Activated CD4-positive, alpha-beta memory T cell treated with anti-CD3 and anti-CD28 coated beads for 36 hours (primary cell): ENCODE data around the gene SLMAP. TPM values are rescaled to one million over a fixed set of nuclear protein-coding genes. Genes with fewer than 3 reads are reported as not detected.

Experiments used
- CTCF ChIA-PET: fragments of 350-600 bp; sonication (Branson Sonifier 250); formaldehyde crosslinking; loops from one replicate; lab custom pipeline; 2021; ENCODE audit warnings: antibody characterized with exemption, inconsistent platforms; lab: Charles Lee
- POLR2A ChIA-PET: fragments of 350-600 bp; sonication (Branson Sonifier 250); formaldehyde crosslinking; loops from one replicate; lab custom pipeline; 2021; ENCODE audit warnings: antibody characterized with exemption; lab: Charles Lee
- DNase-seq: peaks from one replicate; pipeline ENCODE4 v3.0.0-alpha.2; 2020
- H3K27ac Mint-ChIP-seq: one replicate; pipeline ENCODE4 v1.8.0; 2021; ENCODE audit warnings: mixed read lengths
- H3K27me3 Mint-ChIP-seq: one replicate; pipeline ENCODE4 v1.8.0; 2021; ENCODE audit warnings: mixed read lengths
- H3K36me3 Mint-ChIP-seq: one replicate; pipeline ENCODE4 v1.8.0; 2021; ENCODE audit warnings: mixed read lengths
- H3K4me1 Mint-ChIP-seq: one replicate; pipeline ENCODE4 v1.8.0; 2021; ENCODE audit warnings: low read depth, mixed read lengths
- H3K4me3 Mint-ChIP-seq: one replicate; pipeline ENCODE4 v1.8.0; 2021; ENCODE audit warnings: mild to moderate bottlenecking, mixed read lengths
- H3K9me3 Mint-ChIP-seq: one replicate; pipeline ENCODE4 v1.8.0; 2021; ENCODE audit warnings: mixed read lengths
- intact Hi-C: fragments of 100-400 bp; cut with micrococcal nuclease; formaldehyde crosslinking; loops from one replicate; pipeline ENCODE4 v1.15.1; 2023
- total RNA-seq, 2 experiments: library from RNA; stranded (reverse); gene quantifications; one replicate each; pipeline ENCODE4 v1.2.3, GENCODE V29; 2021

The SLMAP gene
- total RNA-seq, 2 experiments from 2014 or later, result 42.5 to 43.9 TPM

DNA sequence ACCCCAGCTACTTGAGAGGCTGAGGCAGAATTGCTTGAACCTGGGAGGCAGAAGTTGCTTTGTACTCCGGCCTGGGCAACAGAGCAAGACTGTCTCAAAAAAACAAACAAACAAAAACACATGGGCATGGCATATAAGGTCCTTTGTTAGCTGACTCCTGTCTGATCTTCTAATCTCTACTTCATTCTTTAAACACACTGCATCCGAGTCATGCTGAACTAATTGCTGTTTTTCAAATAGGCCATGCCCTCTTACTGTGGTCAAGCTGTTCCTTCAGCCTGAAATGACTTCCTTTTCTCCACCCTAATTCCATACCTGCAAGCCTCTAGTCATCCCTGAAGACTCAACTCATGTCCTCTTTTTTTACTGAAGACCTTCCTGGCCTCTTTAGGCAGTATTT lies 22.3 kb upstream of the SLMAP start:
- Mint-ChIP-seq H3K4me3 (no peak overlapping the region), H3K9me3 (no peaks in the 10 kb centered on the region), H3K27me3 (no peaks in the 10 kb centered on the region), H3K27ac (no peak overlapping the region), H3K4me1 (no peaks in the 10 kb centered on the region), H3K36me3 (no peaks in the 10 kb centered on the region)
- DNase-seq, result no peak
- intact Hi-C loops, result no loop called here
- CTCF ChIA-PET, result no interaction called here
- POLR2A ChIA-PET, result no interaction called here

DNA sequence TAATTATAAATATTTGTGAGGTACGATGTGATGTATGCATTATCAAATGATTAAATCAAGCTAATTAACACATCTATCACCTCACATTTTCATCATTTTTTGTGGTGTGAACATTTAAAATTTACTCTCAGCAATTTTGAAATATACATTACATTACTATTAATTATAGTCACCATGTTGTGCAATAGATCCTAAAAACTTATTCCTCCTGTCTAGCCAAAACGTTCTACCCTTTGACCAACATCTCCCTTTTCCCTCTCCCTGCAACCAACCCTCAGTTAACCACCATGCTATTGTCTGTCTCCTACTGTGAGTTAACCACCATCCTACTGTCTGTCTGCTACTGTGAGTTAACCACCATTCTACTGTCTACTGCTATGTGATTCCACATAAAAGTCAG lies 20.7 kb upstream of the SLMAP start:
- Mint-ChIP-seq H3K36me3 (no peaks in the 10 kb centered on the region), H3K27ac (no peak overlapping the region), H3K27me3 (no peaks in the 10 kb centered on the region), H3K4me1 (no peaks in the 10 kb centered on the region), H3K4me3 (no peak overlapping the region), H3K9me3 (no peaks in the 10 kb centered on the region)
- no peak for DNase-seq
- intact Hi-C loops, result no loop called here
- CTCF ChIA-PET, result no interaction called here
- POLR2A ChIA-PET, result no interaction called here

DNA sequence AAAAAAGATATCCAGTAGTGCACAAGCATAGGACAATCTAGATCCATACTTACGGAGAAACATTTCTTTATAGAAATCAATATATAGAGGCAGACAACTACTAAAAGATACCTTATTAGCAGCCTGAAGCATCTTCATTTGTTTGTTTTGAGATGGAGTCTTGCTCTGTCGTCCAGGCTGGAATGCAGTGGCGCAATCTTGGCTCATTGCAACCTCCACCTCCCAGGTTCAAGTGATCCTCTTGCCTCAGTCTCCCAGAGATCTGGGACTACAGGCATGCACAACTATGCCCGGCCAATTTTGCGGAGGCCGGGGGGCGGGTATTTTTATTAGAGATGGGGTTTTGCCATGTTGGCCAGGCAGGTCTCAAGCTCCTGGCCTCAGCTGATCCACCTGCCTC lies 18.3 kb upstream of the SLMAP start:
- no peaks in the 10 kb centered on the region for H3K4me1 Mint-ChIP-seq
- CTCF ChIA-PET, result no interaction called here
- no peaks in the 10 kb centered on the region for H3K27me3 Mint-ChIP-seq
- no peak for DNase-seq
- no peak overlapping the region for H3K27ac Mint-ChIP-seq
- H3K9me3 Mint-ChIP-seq, result no peaks in the 10 kb centered on the region
- H3K36me3 Mint-ChIP-seq, result no peaks in the 10 kb centered on the region
- H3K4me3 Mint-ChIP-seq, result no peak overlapping the region
- POLR2A ChIA-PET, result no interaction called here
- intact Hi-C loops, result no loop called here

DNA sequence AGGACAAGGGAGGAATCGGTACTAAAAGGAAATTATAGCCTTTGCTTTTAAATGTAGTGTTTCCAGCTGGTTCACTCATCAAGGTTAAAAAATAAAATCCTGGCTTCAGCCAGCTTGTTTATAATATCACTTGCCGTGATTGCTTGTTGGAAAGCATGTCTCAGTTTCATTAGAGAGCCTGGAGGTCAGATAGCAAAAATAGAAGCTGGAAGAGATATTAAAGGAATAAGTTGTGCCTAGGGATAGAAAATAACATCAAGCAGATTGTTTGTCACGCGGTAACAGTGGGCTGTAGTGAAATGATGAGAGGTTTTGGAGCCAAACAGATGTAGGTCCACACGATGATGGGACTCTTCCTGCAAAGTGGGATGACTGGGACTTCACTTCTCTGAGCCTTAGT lies 17.7 kb upstream of the SLMAP start:
- H3K4me3 Mint-ChIP-seq, result no peak overlapping the region
- CTCF ChIA-PET, result no interaction called here
- H3K36me3 Mint-ChIP-seq, result no peaks in the 10 kb centered on the region
- H3K27me3 Mint-ChIP-seq, result no peaks in the 10 kb centered on the region
- DNase-seq, result no peak
- POLR2A ChIA-PET, result no interaction called here
- no peaks in the 10 kb centered on the region for H3K9me3 Mint-ChIP-seq
- H3K4me1 Mint-ChIP-seq, result no peaks in the 10 kb centered on the region
- no peak overlapping the region for H3K27ac Mint-ChIP-seq
- intact Hi-C loops, result no loop called here

DNA sequence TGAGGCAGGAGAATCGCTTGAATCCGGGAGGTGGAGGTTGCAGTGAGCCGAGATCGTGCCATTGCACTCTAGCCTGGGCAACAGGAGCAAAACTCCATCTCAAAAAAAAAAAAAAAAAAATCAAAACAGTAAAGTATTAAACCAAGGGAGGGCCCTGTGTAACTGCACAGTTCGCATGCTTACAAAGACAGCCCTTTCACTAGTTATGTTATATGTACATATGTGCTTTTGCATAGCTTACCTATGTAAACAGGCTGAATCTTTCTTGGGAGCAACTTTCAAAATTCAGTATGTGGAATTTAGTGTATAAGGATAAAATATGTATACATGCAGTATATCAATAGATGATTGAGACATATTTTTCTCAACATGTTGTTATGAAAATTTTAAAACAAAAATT lies 16.1 kb upstream of the SLMAP start:
- H3K36me3 Mint-ChIP-seq, result no peaks in the 10 kb centered on the region
- H3K9me3 Mint-ChIP-seq, result no peaks in the 10 kb centered on the region
- DNase-seq, result no peak
- no peak overlapping the region for H3K27ac Mint-ChIP-seq
- peaks cover 1% of the 10 kb centered on the region for H3K27me3 Mint-ChIP-seq
- intact Hi-C loops, result no loop called here
- ChIA-PET CTCF (no interaction called here), POLR2A (no interaction called here)
- no peak overlapping the region for H3K4me3 Mint-ChIP-seq
- H3K4me1 Mint-ChIP-seq, result no peaks in the 10 kb centered on the region

DNA sequence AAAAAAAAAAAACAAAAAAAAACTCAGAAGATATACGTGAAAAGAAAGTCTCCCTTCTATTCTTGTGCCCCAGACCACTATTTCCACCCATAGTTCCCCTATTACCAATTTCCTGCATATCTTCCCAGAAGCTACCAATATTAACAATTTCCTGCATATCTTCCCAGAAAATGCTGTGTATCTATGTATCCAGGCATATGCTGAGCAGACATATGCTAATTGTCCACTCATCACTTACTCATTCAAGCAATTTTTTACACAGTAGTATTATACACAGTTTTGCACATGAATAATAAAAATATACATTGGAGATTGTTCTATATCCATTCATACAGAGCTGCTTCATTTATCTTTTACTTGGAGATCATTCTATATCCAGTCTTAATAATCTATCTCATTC lies 12.6 kb upstream of the SLMAP start:
- no peak overlapping the region for H3K27ac Mint-ChIP-seq
- DNase-seq, result no peak
- CTCF ChIA-PET, result no interaction called here
- intact Hi-C loops, result no loop called here
- H3K9me3 Mint-ChIP-seq, result no peaks in the 10 kb centered on the region
- POLR2A ChIA-PET, result no interaction called here
- H3K4me3 Mint-ChIP-seq, result no peak overlapping the region
- H3K27me3 Mint-ChIP-seq, result peaks cover 1% of the 10 kb centered on the region
- H3K4me1 Mint-ChIP-seq, result no peaks in the 10 kb centered on the region
- no peaks in the 10 kb centered on the region for H3K36me3 Mint-ChIP-seq

DNA sequence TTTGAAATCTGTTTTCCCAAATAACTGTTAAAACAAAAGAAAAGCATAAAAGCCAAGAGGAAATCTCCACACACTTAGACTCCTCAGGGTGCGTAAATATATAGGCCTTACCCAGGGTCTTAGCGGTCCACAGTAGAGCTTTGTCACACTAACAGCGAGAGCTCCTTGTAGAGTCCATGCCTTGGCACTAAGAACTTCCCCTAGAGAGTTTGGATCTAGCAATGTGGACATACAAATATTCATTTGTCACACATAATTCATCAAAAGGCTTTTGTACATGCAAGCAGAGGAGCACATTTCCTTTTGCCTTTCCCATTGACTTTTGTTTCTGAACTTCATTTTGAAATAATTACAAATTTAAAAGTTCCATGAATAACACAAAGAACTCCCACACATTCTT lies 11.0 kb upstream of the SLMAP start:
- Mint-ChIP-seq H3K4me3 (no peak overlapping the region), H3K36me3 (no peaks in the 10 kb centered on the region), H3K27me3 (peaks cover 1% of the 10 kb centered on the region), H3K27ac (no peak overlapping the region), H3K9me3 (no peaks in the 10 kb centered on the region), H3K4me1 (no peaks in the 10 kb centered on the region)
- CTCF ChIA-PET, result no interaction called here
- intact Hi-C loops, result no loop called here
- POLR2A ChIA-PET, result no interaction called here
- no peak for DNase-seq

DNA sequence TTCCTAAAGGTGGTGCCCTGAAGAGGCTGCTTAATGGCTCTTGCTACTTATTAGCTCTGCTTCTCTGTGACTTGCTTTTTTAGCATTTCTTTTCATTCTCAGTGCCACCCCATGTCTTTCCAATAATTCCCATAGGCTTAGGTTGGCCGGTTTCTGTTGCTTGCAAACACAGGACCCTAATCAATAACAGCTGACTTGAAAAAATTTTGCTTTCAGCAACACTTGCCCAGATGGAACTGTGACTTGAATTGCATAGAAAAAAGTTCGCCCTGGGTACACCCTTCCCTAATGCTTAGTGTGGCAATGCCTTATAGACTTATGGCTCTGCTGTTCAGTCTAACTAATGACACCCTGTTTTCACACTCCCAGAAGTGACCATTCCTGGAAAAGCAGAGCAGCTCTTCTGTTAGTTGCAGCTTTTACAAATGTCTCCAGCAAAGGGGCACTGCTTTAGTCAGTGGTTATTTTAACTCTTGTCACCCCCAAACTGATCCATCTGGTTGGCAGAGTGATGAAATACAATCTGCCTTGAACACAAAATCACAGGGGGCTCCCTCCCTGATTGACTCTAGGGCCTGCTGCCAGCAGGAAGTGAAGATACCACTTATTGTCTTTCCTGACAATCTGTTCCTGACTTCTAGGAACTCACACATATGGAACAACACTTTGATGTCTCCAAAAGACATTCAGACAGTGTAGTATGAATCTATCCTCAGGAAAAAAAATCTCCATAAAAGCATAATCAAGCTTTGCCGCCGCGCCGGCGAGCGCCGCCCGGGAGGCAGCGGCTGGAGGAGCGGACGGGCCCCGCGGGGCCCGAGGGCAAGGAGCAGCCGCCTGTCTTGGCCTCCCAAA lies 9.7 kb upstream of the SLMAP start:
- intact Hi-C loops, result no loop called here
- CTCF ChIA-PET, result no interaction called here

DNA sequence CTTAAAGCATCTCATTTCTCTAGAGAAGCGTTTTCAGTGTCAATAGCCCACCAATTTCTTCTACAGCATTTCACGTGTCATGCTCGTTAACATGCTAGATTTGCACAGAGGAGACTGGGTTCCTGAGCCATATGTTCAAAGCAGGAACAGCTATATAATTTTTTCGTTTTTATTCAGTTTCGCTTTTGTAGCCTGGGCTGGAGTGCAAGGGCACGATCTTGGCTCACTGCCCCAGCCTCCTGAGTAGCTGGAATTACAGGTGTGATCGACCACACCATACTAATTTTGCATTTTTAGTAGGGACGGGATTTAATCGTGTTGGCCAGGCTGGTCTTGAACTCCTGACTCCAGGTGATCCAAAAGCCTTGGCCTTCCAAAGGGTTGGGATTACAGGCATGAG lies 6.6 kb upstream of the SLMAP start:
- POLR2A ChIA-PET, result no interaction called here
- intact Hi-C loops, result no loop called here
- Mint-ChIP-seq H3K4me3 (no peak overlapping the region), H3K36me3 (no peaks in the 10 kb centered on the region), H3K27me3 (no peaks in the 10 kb centered on the region), H3K9me3 (no peaks in the 10 kb centered on the region), H3K27ac (no peak overlapping the region), H3K4me1 (peaks cover 1% of the 10 kb centered on the region)
- CTCF ChIA-PET, result no interaction called here
- no peak for DNase-seq

More for the DNA sequence above, 9.7 kb upstream of the SLMAP start:
- Mint-ChIP-seq H3K27me3 (peaks cover 1% of the 10 kb centered on the region), H3K4me3 (no peak overlapping the region), H3K9me3 (no peaks in the 10 kb centered on the region), H3K27ac (no peak overlapping the region), H3K36me3 (no peaks in the 10 kb centered on the region), H3K4me1 (no peaks in the 10 kb centered on the region)
- DNase-seq, result no peak
- POLR2A ChIA-PET, result no interaction called here

DNA sequence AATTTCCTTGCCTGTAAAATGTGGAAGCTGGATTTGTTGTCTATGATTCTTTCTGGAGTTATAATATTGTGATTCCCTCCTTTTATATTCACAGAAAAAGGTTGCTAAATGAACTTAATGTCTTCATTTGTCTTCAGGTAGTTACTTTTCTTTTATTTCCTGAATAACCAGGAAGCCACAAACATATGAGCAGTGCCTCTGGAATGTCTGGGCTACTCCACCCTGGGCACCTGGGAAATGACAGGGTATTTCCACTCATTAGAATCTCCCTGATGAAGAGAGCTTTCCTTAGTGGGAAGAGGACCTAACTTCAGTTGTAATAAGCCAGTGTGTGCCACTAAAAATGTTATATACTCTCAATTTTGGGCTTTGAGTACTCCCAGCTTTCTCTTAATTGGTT lies 3.8 kb upstream of the SLMAP start:
- H3K4me3 Mint-ChIP-seq, result no peak overlapping the region
- ChIA-PET POLR2A (no interaction called here), CTCF (interaction anchor here (1.3 kb wide), 1 partner anchor 355 kb away, joined by 4 read pairs; no protein-coding TSS in a partner anchor)
- H3K9me3 Mint-ChIP-seq, result no peaks in the 10 kb centered on the region
- H3K36me3 Mint-ChIP-seq, result peaks cover 7% of the 10 kb centered on the region
- no peak for DNase-seq
- H3K27me3 Mint-ChIP-seq, result no peaks in the 10 kb centered on the region
- intact Hi-C loops, result loop anchor here (10.0 kb wide), 1 partner anchor 232 kb away; no protein-coding TSS in a partner anchor
- H3K4me1 Mint-ChIP-seq, result peaks cover 11% of the 10 kb centered on the region
- H3K27ac Mint-ChIP-seq, result no peak overlapping the region

DNA sequence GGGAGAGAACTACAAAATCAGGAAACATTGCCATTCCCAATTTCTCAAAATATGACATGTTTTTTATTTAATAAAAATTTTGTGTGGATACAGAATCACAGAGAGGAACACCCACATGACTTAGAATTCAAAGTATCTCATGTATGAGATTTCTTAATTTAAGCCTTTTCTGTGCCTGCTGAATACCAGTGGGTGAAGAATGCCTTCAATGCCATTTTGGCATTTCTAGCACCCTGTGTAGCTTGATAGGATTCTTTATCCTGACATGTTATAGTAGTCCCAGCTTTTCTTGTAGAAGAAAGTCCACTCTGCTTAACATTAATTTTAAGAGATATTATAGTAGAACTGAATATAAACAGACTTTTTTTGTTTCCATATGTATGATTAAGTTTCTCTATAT lies 3.1 kb upstream of the SLMAP start:
- no peak for DNase-seq
- ChIA-PET CTCF (interaction anchor here (1.3 kb wide), 1 partner anchor 355 kb away, joined by 4 read pairs; no protein-coding TSS in a partner anchor), POLR2A (no interaction called here)
- peaks cover 18% of the 10 kb centered on the region for H3K4me1 Mint-ChIP-seq
- no peak overlapping the region for H3K4me3 Mint-ChIP-seq
- no peak overlapping the region for H3K27ac Mint-ChIP-seq
- peaks cover 14% of the 10 kb centered on the region for H3K36me3 Mint-ChIP-seq
- no peaks in the 10 kb centered on the region for H3K27me3 Mint-ChIP-seq
- H3K9me3 Mint-ChIP-seq, result no peaks in the 10 kb centered on the region
- intact Hi-C loops, result loop anchor here (10.0 kb wide), 1 partner anchor 232 kb away; no protein-coding TSS in a partner anchor

DNA sequence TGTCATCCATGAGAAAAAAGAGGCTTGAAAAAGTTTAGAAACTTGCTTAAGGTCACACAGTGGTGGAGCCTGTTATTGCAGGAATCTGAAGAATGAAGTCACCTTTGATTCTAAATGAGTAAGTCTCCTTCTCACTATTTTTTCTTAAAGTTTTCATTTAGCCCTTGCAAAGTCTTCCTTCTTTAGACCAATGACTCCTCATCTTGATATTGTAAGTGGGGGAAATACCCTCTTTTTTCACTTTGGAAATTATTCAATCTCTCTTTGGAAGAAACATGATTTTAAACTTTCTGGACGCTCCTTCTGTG lies 787 bp upstream of the SLMAP start:
- intact Hi-C loops, result loop anchor here (5.0 to 10.0 kb wide), 3 partner anchors 62 to 677 kb away; partner anchors contain the start of gene PDHB
- H3K4me3 Mint-ChIP-seq, result peak overlapping the region; percentile 97
- no peaks in the 10 kb centered on the region for H3K9me3 Mint-ChIP-seq
- peaks cover 35% of the 10 kb centered on the region for H3K4me1 Mint-ChIP-seq
- H3K36me3 Mint-ChIP-seq, result peaks cover 21% of the 10 kb centered on the region
- DNase-seq, result no peak
- POLR2A ChIA-PET, result interaction anchor here (0.6 to 1.9 kb wide), 4 partner anchors 59 to 1491 kb away, joined by 3 to 13 read pairs (median 5); partner anchors contain the start of genes ARF4 and DENND6A
- H3K27me3 Mint-ChIP-seq, result no peaks in the 10 kb centered on the region
- CTCF ChIA-PET, result interaction anchor here (0.9 to 1.4 kb wide), 4 partner anchors 33 to 358 kb away, joined by 3 to 8 read pairs (median 4); partner anchors contain the start of gene PDE12
- H3K27ac Mint-ChIP-seq, result peak overlapping the region; percentile 98
